ENCODE data around the gene CFAP99.

Gene CFAP99

DNA sequence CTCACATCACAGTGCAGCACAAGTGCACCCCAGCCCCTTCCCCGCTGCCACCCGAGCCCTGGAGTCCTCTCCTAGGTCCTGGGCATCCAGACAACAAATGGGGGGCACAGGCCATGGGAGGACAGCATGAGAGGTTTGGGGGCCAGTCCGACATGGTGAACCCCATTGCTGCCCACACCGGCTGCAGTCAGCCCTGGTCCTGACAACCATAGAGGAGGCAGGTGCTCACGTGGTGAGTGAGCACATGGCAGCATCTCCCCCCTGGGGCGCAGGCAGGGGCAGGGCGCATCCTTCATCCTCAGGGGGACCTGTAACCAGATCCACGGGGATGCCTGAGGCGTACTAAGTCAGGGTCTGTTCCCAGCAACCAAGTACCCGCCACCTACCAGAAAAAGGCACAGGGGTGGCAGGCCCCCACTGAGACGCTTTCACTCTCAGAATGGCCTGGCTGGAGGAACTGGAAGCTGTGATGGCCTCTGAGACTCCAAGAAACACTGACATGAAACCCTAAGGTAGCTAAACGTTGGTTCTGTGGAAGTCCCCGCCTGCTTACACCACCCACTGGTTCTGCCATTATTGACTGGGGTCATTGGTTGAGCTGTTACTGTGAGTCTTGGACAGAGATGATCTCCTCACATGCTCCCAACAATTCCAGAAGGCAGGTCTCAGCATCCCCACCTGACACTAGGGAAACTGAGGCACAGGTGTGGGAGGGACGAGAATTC, 6.8 kb upstream of the CFAP99 start:
- Histone ChIP-seq H3K4me3 (ENCODE audit: low read length) (no peak overlapping the region), H3F3A (ENCODE audit: control insufficient read depth, insufficient read depth) (no peaks in the 10 kb centered on the region), H3K27me3 (ENCODE audit: control insufficient read depth, low read length) (peaks cover 55% of the 10 kb centered on the region), H4K20me1 (ENCODE audit: control insufficient read depth, insufficient read depth, low read depth, low read length) (no peaks in the 10 kb centered on the region), H3K9me3 (ENCODE audit: control insufficient read depth, insufficient read depth, low read length) (no peaks in the 10 kb centered on the region), H3K27ac (ENCODE audit: low read depth, low read length) (no peak overlapping the region), H3K79me2 (ENCODE audit: control insufficient read depth, low read length) (no peaks in the 10 kb centered on the region), H3K4me2 (ENCODE audit: low read length) (no peak overlapping the region), H3K9me2 (replicated peaks; ENCODE audit: control insufficient read depth, low read length) (no peaks in the 10 kb centered on the region), H3K4me1 (ENCODE audit: control insufficient read depth, low read length) (peaks cover 5% of the 10 kb centered on the region; the same call in 1 of the 2 replicates), H3K36me3 (ENCODE audit: control insufficient read depth, low read length) (no peaks in the 10 kb centered on the region)
- TF ChIP-seq EZH2phosphoT487 (IDR thresholded peaks at IDR 0.05; ENCODE audit: borderline replicate concordance, low read length) = no peak
- TF ChIP-seq, protein P1, sequence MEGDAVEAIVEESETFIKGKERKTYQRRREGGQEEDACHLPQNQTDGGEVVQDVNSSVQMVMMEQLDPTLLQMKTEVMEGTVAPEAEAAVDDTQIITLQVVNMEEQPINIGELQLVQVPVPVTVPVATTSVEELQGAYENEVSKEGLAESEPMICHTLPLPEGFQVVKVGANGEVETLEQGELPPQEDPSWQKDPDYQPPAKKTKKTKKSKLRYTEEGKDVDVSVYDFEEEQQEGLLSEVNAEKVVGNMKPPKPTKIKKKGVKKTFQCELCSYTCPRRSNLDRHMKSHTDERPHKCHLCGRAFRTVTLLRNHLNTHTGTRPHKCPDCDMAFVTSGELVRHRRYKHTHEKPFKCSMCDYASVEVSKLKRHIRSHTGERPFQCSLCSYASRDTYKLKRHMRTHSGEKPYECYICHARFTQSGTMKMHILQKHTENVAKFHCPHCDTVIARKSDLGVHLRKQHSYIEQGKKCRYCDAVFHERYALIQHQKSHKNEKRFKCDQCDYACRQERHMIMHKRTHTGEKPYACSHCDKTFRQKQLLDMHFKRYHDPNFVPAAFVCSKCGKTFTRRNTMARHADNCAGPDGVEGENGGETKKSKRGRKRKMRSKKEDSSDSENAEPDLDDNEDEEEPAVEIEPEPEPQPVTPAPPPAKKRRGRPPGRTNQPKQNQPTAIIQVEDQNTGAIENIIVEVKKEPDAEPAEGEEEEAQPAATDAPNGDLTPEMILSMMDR (IDR thresholded peaks at IDR 0.05; ENCODE audit: low read depth, low read length, poor library complexity, severe bottlenecking) = no peak

DNA sequence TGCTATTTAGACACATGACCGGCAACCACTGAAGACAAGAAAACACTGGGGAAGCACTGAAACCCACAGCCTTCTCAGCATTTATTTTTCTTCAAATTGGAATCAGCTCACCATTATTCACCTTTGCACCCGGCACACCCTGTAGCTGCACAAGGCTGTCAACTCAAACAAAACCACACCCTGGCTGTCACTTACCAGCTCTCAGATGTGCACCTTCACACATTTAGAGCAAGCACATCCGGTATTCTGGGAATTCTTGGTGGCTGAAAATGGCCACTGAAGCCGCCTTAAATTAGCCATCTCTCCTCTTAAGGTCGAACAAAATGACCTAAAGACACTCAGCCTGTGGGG, 6.2 kb upstream of the CFAP99 start:
- Histone ChIP-seq H3K9me2 (replicated peaks; ENCODE audit: control insufficient read depth, low read length) (no peaks in the 10 kb centered on the region), H3K79me2 (ENCODE audit: control insufficient read depth, low read length) (no peaks in the 10 kb centered on the region), H3K4me3 (ENCODE audit: low read length) (no peak overlapping the region), H4K20me1 (ENCODE audit: control insufficient read depth, insufficient read depth, low read depth, low read length) (no peaks in the 10 kb centered on the region), H3K9me3 (ENCODE audit: control insufficient read depth, insufficient read depth, low read length) (no peaks in the 10 kb centered on the region), H3K4me2 (ENCODE audit: low read length) (0 out of 2 replicates have a peak overlapping the region, but pooled peaks have one; percentile 16), H3K4me1 (ENCODE audit: control insufficient read depth, low read length) (peaks cover 5% of the 10 kb centered on the region; the same call in 1 of the 2 replicates), H3K27me3 (ENCODE audit: control insufficient read depth, low read length) (peaks cover 58% of the 10 kb centered on the region), H3K27ac (ENCODE audit: low read depth, low read length) (no peak overlapping the region), H3K36me3 (ENCODE audit: control insufficient read depth, low read length) (no peaks in the 10 kb centered on the region), H3F3A (ENCODE audit: control insufficient read depth, insufficient read depth) (no peaks in the 10 kb centered on the region)
- no peak for TF ChIP-seq EZH2phosphoT487 (IDR thresholded peaks at IDR 0.05; ENCODE audit: borderline replicate concordance, low read length)
- TF ChIP-seq, protein P1 (IDR thresholded peaks at IDR 0.05; ENCODE audit: low read depth, low read length, poor library complexity, severe bottlenecking) = no peak

DNA sequence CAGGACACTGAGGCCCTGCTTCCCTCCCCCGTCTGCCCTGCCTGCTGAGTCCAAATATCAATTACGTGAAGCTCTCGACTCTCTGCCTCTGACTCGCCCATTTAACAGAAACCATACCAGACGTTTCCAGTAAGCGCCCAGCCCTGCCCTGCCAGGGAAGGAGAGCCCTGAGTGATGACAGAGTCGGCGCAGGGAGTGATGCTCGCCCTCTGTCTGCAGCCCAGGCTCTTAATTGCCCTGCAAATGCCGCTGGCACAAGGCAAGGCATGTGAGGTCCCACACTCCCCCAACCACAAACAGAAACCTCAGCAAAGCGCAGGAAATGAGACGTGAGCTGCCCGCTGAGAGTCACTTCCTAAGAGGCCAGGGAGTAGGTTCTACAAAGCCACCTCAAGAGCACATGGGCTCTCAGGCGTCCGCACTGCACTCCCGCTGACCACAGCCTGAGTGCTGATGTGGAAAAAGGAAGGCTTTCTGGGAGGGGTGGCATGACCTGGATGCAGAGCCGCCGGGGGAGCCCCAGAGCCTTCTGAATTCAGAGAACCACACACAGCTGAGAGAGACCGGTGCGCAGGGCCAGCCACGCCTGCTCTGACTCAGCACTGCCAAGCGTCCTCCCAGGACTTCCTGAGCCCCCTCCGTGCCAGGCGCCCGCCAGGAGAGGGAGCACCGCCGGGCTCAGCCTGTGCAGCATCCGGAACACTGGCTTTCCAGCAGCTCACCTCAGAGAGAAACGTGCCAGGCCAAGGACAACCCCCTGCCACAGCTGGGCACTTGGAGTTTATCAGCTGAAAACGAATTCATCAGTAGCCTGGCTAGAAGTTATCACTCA, 5.7 kb upstream of the CFAP99 start:
- no peak overlapping the region for H3K27ac ChIP-seq (ENCODE audit: low read depth, low read length)
- H3K27me3 ChIP-seq (ENCODE audit: control insufficient read depth, low read length) = peaks cover 64% of the 10 kb centered on the region
- 0 out of 2 replicates have a peak, but pooled peaks have one; percentile 37 for TF ChIP-seq EZH2phosphoT487 (IDR thresholded peaks at IDR 0.05; ENCODE audit: borderline replicate concordance, low read length)
- TF ChIP-seq, protein P1 (IDR thresholded peaks at IDR 0.05; ENCODE audit: low read depth, low read length, poor library complexity, severe bottlenecking) = no peak

More for the DNA sequence above, 5.7 kb upstream of the CFAP99 start:
- Histone ChIP-seq H3K4me3 (ENCODE audit: low read length) (no peak overlapping the region), H3K9me2 (replicated peaks; ENCODE audit: control insufficient read depth, low read length) (no peaks in the 10 kb centered on the region), H3K36me3 (ENCODE audit: control insufficient read depth, low read length) (no peaks in the 10 kb centered on the region), H3K4me2 (ENCODE audit: low read length) (0 out of 2 replicates have a peak overlapping the region, but pooled peaks have one; percentile 16), H3F3A (ENCODE audit: control insufficient read depth, insufficient read depth) (no peaks in the 10 kb centered on the region), H4K20me1 (ENCODE audit: control insufficient read depth, insufficient read depth, low read depth, low read length) (no peaks in the 10 kb centered on the region), H3K4me1 (ENCODE audit: control insufficient read depth, low read length) (peaks cover 5% of the 10 kb centered on the region; the same call in 1 of the 2 replicates), H3K9me3 (ENCODE audit: control insufficient read depth, insufficient read depth, low read length) (no peaks in the 10 kb centered on the region), H3K79me2 (ENCODE audit: control insufficient read depth, low read length) (no peaks in the 10 kb centered on the region)
